SIG-M5 treated with dmso at 0.1 percent for 504 hours (cell line): ENCODE data around the gene RPL27.
"Not testable (repeated sequence)": the region's sequence is repeated elsewhere in the genome, so short reads cannot be mapped to it uniquely, and the experiment has no call there.

Experiments
- DNase-seq: peaks from one replicate; lab custom pipeline; 2025; ENCODE audit not compliant: unreplicated experiment; lab: John Stamatoyannopoulos, UW

RPL27 gene

GRCh38 chr17:42992872-42993271 is 5.3 kb upstream of the RPL27 start:
- no peak for DNase-seq

- not testable (repeated sequence) for DNase-seq
Measured at GRCh38 chr17:42993913-42994312, 4.3 kb upstream of the RPL27 start.

- DNase-seq = no peak
Measured at GRCh38 chr17:42997390-42997983, 732 bp upstream of the RPL27 start.

GRCh38 chr17:42999003-42999525 is 845 bp downstream of the RPL27 start:
- DNase-seq = no peak

- not testable (repeated sequence) for DNase-seq
Measured at GRCh38 chr17:43000894-43001293, 2.7 kb downstream of the RPL27 start.

GRCh38 chr17:43003542-43004172 is 5.4 kb downstream of the RPL27 start:
- no peak for DNase-seq

- peak; percentile 88 for DNase-seq
Measured at GRCh38 chr17:43006639-43007551, 8.7 kb downstream of the RPL27 start, which contains the start of gene IFI35. Gene IFI35 (plus strand): TSS chr17:43006784. CDS start chr17:43006948, 164 bp downstream.

- no peak for DNase-seq
Measured at GRCh38 chr17:43010667-43011308, 12.6 kb downstream of the RPL27 start.

GRCh38 chr17:43011728-43012472 is 13.7 kb downstream of the RPL27 start:
- no peak for DNase-seq

- DNase-seq = no peak
Measured at GRCh38 chr17:43013296-43013695, 15.1 kb downstream of the RPL27 start.

GRCh38 chr17:43014020-43014648 is 15.9 kb downstream of the RPL27 start:
- no peak for DNase-seq

GRCh38 chr17:43014649-43015542 is 16.7 kb downstream of the RPL27 start:
- DNase-seq = no peak

- DNase-seq = no peak
Measured at GRCh38 chr17:43015579-43015978, 17.4 kb downstream of the RPL27 start.

GRCh38 chr17:43016216-43016615 is 18.0 kb downstream of the RPL27 start:
- DNase-seq = no peak

GRCh38 chr17:43018008-43018853 is 20.0 kb downstream of the RPL27 start:
- DNase-seq = no peak

- peak; percentile 95 for DNase-seq
Measured at GRCh38 chr17:43018932-43019331, 20.7 kb downstream of the RPL27 start.

- peak; percentile 76 for DNase-seq
Measured at GRCh38 chr17:43019418-43019817, 21.2 kb downstream of the RPL27 start.

- no peak for DNase-seq
Measured at GRCh38 chr17:43020030-43020621, 21.9 kb downstream of the RPL27 start.
